Measurements from ENCODE around the gene FAAP100.

GRCh38 chr17:81557276-81558114, 5.3 kb upstream of the FAAP100 start:
- TF ChIP-seq CTCF (IDR thresholded peaks at IDR 0.05; ENCODE audit: poor library complexity) (no peak), EZH2phosphoT487 (IDR thresholded peaks at IDR 0.05; ENCODE audit: low read depth, severe bottlenecking, unreplicated experiment) (no peak)

All from hepatocyte (in vitro differentiated cells).